ENCODE measurements around the gene SERPINA1.

DNA sequence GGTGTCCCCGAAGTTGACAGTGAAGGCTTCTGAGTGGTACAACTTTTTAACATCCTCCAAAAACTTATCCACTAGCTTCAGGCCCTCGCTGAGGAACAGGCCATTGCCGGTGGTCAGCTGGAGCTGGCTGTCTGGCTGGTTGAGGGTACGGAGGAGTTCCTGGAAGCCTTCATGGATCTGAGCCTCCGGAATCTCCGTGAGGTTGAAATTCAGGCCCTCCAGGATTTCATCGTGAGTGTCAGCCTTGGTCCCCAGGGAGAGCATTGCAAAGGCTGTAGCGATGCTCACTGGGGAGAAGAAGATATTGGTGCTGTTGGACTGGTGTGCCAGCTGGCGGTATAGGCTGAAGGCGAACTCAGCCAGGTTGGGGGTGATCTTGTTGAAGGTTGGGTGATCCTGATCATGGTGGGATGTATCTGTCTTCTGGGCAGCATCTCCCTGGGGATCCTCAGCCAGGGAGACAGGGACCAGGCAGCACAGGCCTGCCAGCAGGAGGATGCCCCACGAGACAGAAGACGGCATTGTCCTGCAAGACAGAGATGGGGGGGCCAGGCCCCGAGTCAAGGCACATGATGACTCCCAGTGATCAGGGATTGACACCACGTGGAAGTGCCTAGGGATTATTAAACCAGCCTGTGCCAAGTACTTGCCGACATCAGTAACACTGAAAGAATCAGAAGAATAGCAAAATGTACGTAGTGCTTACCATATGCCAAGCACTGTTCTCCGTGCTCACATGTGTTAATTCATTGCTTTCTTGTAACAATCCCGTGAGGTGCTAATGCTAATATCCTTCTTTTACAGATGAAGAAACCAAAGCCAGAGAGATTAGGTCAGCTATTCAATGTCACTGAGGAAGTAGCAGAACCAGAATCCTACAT is 5.4 kb downstream of the SERPINA1 start:
- TF ChIP-seq NFYB (CRISPR knock-in tag; IDR thresholded peaks at IDR 0.05) (no peak), EP300 (IDR thresholded peaks at IDR 0.05; ENCODE audit: low read depth in 2 of 2, low read length in 2 of 2) (no peak), EP300 (CRISPR knock-in tag; IDR thresholded peaks at IDR 0.05; ENCODE audit: borderline replicate concordance) (no peak), PHF8 (CRISPR knock-in tag; IDR thresholded peaks at IDR 0.05) (no peak), SMC3 (IDR thresholded peaks at IDR 0.05; ENCODE audit: low read length) (no peak), ZNF264 (CRISPR knock-in tag; IDR thresholded peaks at IDR 0.05) (no peak), MAFF (IDR thresholded peaks at IDR 0.05; ENCODE audit: low read depth, low read length) (no peak)
- TF ChIP-seq, protein P1, sequence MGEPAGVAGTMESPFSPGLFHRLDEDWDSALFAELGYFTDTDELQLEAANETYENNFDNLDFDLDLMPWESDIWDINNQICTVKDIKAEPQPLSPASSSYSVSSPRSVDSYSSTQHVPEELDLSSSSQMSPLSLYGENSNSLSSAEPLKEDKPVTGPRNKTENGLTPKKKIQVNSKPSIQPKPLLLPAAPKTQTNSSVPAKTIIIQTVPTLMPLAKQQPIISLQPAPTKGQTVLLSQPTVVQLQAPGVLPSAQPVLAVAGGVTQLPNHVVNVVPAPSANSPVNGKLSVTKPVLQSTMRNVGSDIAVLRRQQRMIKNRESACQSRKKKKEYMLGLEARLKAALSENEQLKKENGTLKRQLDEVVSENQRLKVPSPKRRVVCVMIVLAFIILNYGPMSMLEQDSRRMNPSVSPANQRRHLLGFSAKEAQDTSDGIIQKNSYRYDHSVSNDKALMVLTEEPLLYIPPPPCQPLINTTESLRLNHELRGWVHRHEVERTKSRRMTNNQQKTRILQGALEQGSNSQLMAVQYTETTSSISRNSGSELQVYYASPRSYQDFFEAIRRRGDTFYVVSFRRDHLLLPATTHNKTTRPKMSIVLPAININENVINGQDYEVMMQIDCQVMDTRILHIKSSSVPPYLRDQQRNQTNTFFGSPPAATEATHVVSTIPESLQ (CRISPR knock-in tag; conservative IDR thresholded peaks at IDR 0.05), result no peak
